Measurements from ENCODE around the gene NETO2.
A peak's percentile ranks its signal among the peaks of the same experiment; 100 is the strongest.

NETO2 gene

DNA sequence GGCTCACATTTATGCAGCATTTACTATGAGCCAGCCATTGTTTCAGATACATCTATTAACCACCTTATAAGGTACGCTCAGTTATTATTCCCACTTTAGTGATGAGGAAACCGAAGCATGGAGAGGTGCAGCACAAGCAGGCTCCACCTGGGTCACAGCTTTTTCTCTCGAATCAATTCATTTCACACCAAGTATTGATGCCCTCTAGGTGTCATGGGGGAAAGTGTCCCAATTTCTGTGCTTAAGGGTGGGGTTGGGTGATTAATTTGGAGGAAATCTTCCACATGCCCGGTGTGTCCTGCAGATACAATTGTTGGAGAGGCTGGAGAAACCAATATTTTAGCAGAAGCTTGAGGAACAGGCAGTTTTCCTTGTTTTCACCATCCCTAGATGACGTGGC lies 107.5 kb downstream of the NETO2 start:
- no peaks in the 10 kb centered on the region for H3K9me3 Mint-ChIP-seq
- CTCF ChIA-PET, result interaction anchor here (2.5 to 3.4 kb wide), 4 partner anchors 11 to 108 kb away, joined by 11 to 34 read pairs (median 19); partner anchors contain the start of gene NETO2
- peaks cover 5% of the 10 kb centered on the region for H3K4me1 Mint-ChIP-seq
- no peak overlapping the region for H3K27ac Mint-ChIP-seq
- peak overlapping the region; percentile 45 for H3K4me3 Mint-ChIP-seq
- no peaks in the 10 kb centered on the region for H3K36me3 Mint-ChIP-seq
- DNase-seq, result no peak
- H3K27me3 Mint-ChIP-seq, result peaks cover 38% of the 10 kb centered on the region

DNA sequence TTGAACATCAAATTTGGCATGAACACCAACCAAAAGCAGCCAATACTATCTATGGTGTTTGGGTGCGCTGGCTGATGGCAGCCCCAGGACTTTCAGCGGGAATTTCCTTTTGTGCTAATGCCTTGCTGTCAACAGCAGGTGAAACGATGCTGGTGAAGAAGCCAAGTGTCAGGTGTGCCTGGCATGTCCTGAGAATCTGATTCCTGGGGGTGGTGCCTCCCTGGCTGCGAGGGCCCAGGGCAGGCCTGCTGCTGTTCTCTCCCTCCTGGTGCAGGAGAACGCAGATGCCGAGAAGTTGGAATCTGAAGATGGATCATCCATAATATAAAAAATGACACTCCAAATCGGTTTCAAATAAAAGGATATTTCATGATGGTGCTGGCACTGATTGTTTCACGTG lies 108.3 kb downstream of the NETO2 start:
- H3K27ac Mint-ChIP-seq, result no peak overlapping the region
- H3K4me1 Mint-ChIP-seq, result peaks cover 5% of the 10 kb centered on the region
- H3K36me3 Mint-ChIP-seq, result no peaks in the 10 kb centered on the region
- no peak overlapping the region for H3K4me3 Mint-ChIP-seq
- no peaks in the 10 kb centered on the region for H3K9me3 Mint-ChIP-seq
- CTCF ChIA-PET, result no interaction called here
- peaks cover 38% of the 10 kb centered on the region for H3K27me3 Mint-ChIP-seq
- DNase-seq, result no peak

DNA sequence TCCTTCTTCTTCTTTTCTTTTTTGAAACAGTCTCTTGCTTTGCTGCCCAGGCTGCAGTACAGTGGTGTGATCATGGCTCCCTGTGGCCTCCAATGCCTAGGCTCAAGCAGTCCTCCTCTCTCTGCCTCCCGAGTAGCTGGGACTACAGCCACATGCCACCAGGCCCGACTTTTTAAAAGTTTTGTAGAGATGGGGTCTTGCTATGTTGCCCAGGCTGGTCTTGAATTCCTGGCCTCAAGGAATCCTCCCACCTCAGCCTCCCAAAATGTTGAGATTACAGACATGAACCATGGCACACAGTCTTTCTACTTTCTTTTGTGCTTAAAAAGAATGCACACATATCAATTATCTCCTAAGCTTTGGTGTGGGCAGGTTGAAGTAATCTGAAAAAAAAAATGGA lies 109.3 kb downstream of the NETO2 start:
- Mint-ChIP-seq H3K27ac (no peak overlapping the region), H3K4me1 (peaks cover 5% of the 10 kb centered on the region), H3K4me3 (no peak overlapping the region), H3K9me3 (no peaks in the 10 kb centered on the region), H3K36me3 (no peaks in the 10 kb centered on the region), H3K27me3 (peaks cover 36% of the 10 kb centered on the region)
- CTCF ChIA-PET, result interaction anchor here (1.0 to 1.4 kb wide), 3 partner anchors 11 to 107 kb away, joined by 3 to 8 read pairs (median 3); no protein-coding TSS in a partner anchor
- DNase-seq, result no peak

DNA sequence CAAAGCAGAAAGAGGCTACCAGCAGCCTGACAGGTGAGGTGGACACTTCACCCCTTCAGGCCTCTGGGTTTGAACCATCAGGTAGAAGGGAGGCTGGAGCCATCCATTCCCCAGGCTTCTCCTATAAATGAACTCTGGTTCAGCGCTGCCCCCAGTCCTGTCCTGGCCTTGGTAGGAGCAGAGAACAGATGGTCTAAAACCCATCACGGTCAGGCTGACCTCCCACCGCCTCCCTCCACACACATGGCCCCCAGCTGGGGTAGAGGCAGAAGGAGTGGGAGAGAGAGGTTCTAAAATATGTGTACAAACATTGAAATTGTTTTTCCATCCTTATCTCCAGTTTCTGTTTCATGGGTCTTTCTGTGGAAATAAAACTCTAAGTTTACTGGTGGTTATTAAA lies 110.6 kb downstream of the NETO2 start:
- CTCF ChIA-PET, result interaction anchor here (1.3 to 1.4 kb wide), 2 partner anchors 10 to 14 kb away, joined by 3 read pairs; no protein-coding TSS in a partner anchor

DNA sequence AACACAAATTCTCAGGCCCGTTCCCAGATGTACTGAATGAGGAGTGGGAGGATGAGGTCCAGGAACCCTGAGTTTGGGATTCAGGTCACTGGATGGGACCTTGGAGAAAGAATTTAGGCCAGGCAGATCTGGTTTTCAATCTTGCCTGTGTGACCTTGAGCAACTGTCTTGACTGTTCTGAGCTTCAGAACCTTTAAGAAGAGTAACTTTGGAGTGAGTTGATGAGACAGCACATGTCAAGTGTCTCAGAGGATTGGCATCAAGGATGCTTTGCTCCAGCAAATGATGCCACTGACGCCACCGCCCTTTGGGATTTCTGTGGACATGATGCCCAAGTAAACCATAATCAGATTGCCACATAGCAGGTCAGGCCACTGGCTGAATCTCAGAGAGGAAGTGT lies 114.0 kb downstream of the NETO2 start:
- Mint-ChIP-seq H3K27me3 (peaks cover 3% of the 10 kb centered on the region), H3K36me3 (no peaks in the 10 kb centered on the region), H3K27ac (no peak overlapping the region), H3K9me3 (no peaks in the 10 kb centered on the region), H3K4me3 (no peak overlapping the region), H3K4me1 (no peaks in the 10 kb centered on the region)
- DNase-seq, result no peak
- CTCF ChIA-PET, result interaction anchor here (1.6 kb wide), 1 partner anchor 112 kb away, joined by 4 read pairs; no protein-coding TSS in a partner anchor

More for the DNA sequence above, 110.6 kb downstream of the NETO2 start:
- H3K27ac Mint-ChIP-seq, result no peak overlapping the region
- H3K4me1 Mint-ChIP-seq, result peaks cover 4% of the 10 kb centered on the region
- DNase-seq, result no peak
- no peaks in the 10 kb centered on the region for H3K36me3 Mint-ChIP-seq
- H3K27me3 Mint-ChIP-seq, result peaks cover 28% of the 10 kb centered on the region
- no peak overlapping the region for H3K4me3 Mint-ChIP-seq
- H3K9me3 Mint-ChIP-seq, result no peaks in the 10 kb centered on the region

DNA sequence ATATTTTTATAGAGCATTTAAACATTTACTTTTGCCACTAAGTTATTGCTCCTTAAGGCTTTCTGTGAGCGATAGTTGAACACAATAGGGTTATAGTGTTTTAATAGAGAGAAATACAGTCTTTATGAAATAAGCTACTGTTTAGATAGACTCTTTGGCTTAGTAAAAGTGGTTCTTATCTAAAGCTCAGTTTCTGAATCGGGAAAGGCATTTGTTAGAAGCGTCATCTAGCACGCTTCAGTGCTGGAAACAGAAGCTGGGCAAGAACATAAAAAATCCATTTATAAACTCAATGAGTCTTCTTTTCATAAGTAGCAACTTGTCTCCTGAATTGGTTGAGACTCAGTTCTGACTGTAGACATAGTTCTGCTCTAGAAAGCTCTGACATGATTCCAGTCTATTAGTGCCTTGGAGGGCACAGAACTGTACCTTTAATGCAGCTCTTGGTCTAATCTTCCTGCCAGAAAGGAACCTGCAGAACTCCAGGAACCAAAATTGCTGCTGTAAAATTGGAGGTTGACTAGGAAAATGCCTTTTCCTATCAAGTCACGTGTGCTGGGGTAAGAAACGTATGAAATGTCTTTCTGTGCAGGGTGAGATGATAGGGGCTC lies 114.9 kb downstream of the NETO2 start:
- H3K9me3 Mint-ChIP-seq, result no peaks in the 10 kb centered on the region
- H3K27me3 Mint-ChIP-seq, result no peaks in the 10 kb centered on the region
- no peak overlapping the region for H3K27ac Mint-ChIP-seq
- DNase-seq, result no peak
- H3K4me1 Mint-ChIP-seq, result no peaks in the 10 kb centered on the region
- no peaks in the 10 kb centered on the region for H3K36me3 Mint-ChIP-seq
- CTCF ChIA-PET, result interaction anchor here (1.6 to 2.3 kb wide), 2 partner anchors 9 to 113 kb away, joined by 4 to 11 read pairs; no protein-coding TSS in a partner anchor
- no peak overlapping the region for H3K4me3 Mint-ChIP-seq

Measured in activated naive CD4-positive, alpha-beta T cell treated with anti-CD3 and anti-CD28 coated beads, Interleukin-2, amount 10 ng/mL, durations not matched to agents 7 days and 5 days (primary cell).